GM12872 (cell line): ENCODE results near the gene TSPAN7.

Experiments used
- CTCF ChIP-seq: IDR thresholded peaks from 3 replicates; pipeline ENCODE4 v1.5.1; 2011; ENCODE audit warnings: low read depth, mild to moderate bottlenecking, low read length, moderate library complexity; ENCODE audit not compliant: insufficient read depth

TSPAN7 gene

GRCh38 chrX:38571058-38571457, 9.7 kb downstream of the TSPAN7 start:
- no peak for TF ChIP-seq CTCF

- TF ChIP-seq CTCF = no peak
Measured at GRCh38 chrX:38574858-38575257, 13.5 kb downstream of the TSPAN7 start.

- TF ChIP-seq CTCF = no peak
Measured at GRCh38 chrX:38575888-38576287, 14.5 kb downstream of the TSPAN7 start.

GRCh38 chrX:38577738-38578137, 16.4 kb downstream of the TSPAN7 start:
- TF ChIP-seq CTCF = no peak

GRCh38 chrX:38578167-38578566, 16.8 kb downstream of the TSPAN7 start:
- no peak for TF ChIP-seq CTCF

- no peak for TF ChIP-seq CTCF
Measured at GRCh38 chrX:38583181-38583580, 21.8 kb downstream of the TSPAN7 start.

GRCh38 chrX:38594434-38594833, 33.1 kb downstream of the TSPAN7 start:
- no peak for TF ChIP-seq CTCF

- no peak for TF ChIP-seq CTCF
Measured at GRCh38 chrX:38595801-38596200, 34.5 kb downstream of the TSPAN7 start.
